NB4 (cell line): ENCODE measurements around the gene BAHD1.

ENCODE experiments used
- CTCF ChIP-seq: IDR thresholded peaks from one replicate; pipeline ENCODE4 v1.5.1; 2012; ENCODE audit warnings: low read depth, low read length
- MYC ChIP-seq: IDR thresholded peaks from 2 replicates; pipeline ENCODE4 v1.6.1; 2011; ENCODE audit warnings: low read depth, low read length
- POLR2A ChIP-seq: IDR thresholded peaks from 2 replicates; pipeline ENCODE4 v1.6.1; 2011; ENCODE audit warnings: mild to moderate bottlenecking; ENCODE audit not compliant: insufficient read length; ENCODE audit errors: extremely low read depth

GRCh38 chr15:40456738-40457137 lies 16.0 kb downstream of the BAHD1 start:
- TF ChIP-seq CTCF (no peak), POLR2A (no peak), MYC (no peak)
